ENCODE data around the gene TMEM18.
"Not testable (repeated sequence)": the region's sequence is repeated elsewhere in the genome, so short reads cannot be mapped to it uniquely, and the experiment has no call there.

Gene TMEM18

GRCh38 chr2:692767-693166 lies 15.6 kb upstream of the TMEM18 start:
- DNase-seq: no peak

DNA sequence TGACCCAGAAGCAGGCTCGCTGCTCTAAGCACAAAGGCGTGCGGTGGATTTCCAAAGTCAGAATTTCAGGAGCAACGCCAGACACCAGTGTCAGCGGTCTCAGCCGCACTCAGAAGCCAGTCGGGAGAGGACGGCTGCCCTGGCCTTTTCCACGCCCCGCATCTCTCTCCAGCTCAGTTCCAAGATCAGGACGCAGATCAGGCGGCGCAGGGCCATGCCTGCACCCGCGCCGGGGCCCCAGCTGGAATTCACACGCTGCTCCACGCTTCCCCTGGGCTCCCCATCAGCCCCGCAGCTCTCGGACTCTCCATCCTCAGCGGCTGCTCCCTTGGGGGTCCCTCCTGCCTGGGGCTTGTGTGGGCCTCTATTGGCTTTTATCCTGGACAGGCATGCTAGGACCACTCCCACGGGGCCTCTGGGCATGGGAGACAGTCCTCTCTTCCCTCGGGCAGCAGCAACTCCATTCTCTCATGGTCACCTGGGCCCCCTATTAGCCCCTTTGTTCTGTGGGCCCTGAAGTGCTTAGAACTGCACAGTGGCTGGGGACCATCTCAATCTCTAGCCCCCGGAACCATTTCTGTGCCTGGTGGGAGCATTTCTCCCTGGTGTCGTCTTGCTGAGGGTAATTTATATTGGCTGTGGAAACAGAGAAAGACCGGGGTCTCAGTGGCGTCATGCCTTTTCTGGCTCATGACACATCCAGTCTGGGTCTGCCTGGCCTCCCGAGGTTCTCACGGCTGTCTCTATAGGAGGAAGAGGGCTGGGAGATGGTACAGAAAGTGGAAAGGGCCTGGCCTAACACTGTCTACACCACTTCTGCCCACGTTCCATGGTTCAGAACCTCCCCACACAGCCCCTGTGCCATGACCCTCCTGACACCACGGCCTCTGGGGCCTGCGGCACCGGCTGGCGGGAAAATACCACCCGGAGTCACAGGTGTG lies 14.9 kb upstream of the TMEM18 start:
- DNase-seq: no peak

DNA sequence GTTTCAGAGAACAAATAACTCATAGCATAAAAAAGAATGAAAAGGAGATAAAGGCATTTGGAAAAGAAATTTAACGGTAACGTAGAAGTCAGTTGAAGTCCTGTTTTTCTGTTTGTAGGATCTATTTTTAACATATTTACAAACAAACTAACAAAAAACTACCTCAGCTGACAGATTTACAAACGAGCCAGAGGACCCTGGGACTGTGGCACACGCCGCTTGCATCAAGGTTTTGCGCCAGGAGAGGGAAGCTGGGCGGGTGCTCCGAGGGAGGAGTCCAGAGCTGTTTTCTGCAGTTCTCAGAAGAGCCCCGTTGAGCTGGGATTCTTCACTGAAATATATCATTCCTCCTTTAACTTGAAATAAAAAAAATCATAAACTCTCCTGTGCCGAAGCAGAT lies 13.6 kb upstream of the TMEM18 start:
- no peak for DNase-seq

- DNase-seq: no peak
Observed at GRCh38 chr2:689877-690510, 12.8 kb upstream of the TMEM18 start.

GRCh38 chr2:689237-689636 lies 12.0 kb upstream of the TMEM18 start:
- no peak for DNase-seq

DNA sequence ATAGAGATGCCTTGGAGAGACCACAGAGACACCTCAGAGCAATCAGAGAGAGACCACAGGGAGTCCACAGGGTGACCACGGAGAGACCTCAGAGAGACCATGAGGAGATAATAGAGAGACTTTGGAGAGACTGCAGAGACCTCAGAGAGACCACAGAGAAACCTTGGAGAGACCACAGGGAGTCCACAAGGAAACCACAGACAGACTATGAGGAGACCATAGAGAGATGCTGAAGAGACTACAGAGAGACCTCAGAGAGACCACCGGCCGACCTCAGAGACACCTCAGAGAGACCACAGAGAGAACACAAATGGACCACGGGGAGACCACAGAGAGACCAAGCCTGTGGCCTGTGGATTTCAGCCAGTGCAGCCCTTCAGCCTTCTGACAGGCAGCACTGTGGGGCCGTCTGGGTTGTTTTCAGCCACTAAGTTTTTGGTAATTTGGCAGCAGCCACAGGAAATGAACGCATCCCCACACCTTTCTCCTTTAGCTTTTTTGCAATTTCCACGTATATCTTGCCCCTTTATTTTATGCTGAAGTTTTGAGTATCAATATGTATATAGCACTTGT lies 11.4 kb upstream of the TMEM18 start:
- DNase-seq: no peak

- no peak for DNase-seq
Observed at GRCh38 chr2:685421-685820, 8.2 kb upstream of the TMEM18 start.

DNA sequence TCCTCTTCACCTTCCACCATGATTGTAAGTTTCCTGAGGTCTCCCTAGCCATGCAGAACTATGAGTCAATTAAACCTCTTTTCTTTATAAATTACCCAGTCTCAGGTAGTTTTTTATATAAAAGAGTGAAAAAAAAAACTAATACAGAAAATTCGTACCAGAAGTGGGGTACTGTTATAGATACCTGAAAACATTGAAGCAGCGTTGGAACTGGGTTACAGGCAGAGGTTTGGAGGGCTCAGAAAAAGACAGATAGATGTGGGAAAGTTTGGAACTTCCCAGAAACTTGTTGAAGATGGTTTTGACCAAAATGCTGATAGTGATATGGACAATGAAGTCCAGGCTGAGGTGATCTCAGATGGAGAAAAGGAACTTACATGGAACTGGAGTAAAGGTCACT lies 7.7 kb upstream of the TMEM18 start:
- not testable (repeated sequence) for DNase-seq

DNA sequence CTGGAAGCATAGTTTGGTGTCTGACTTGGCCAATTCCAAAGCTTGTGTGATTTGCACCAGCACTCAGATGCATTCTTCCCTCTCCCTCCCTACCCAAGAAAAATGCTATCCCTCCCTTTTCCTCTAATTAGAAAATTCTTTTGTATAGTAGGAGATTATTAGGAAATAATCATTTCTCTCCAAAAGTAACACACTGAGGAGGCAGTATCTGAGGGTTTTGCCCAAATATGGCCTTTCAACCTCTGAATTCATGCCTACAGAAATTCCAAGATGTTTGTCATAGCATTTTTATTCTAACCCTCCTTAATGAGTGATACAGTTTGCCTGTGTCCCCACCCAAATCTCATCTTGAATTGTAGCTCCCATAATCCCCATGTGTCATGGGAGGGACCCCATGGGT lies 5.0 kb upstream of the TMEM18 start:
- DNase-seq: no peak

- DNase-seq: no peak
Observed at GRCh38 chr2:681312-681711, 4.1 kb upstream of the TMEM18 start.

GRCh38 chr2:680496-680895 lies 3.3 kb upstream of the TMEM18 start:
- no peak for DNase-seq

DNA sequence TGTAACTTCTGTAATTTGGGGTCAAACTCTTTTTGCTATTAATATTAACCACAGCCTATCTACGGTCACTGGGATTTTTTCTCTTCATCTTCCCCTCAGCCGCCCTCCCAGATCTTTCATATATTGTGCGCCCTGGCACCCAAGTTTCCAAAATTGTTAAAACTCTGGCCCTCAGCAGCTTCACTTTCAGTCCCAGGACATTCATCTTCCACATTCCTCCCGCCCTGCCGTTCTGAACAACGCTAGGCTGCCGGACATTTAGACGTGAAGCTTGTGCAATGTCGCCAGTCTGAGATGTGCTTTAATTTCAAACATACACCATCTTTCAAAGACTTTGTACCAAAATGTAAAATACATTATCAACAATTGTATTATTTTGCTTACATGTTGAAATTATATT lies 1.8 kb upstream of the TMEM18 start:
- DNase-seq: no peak

DNA sequence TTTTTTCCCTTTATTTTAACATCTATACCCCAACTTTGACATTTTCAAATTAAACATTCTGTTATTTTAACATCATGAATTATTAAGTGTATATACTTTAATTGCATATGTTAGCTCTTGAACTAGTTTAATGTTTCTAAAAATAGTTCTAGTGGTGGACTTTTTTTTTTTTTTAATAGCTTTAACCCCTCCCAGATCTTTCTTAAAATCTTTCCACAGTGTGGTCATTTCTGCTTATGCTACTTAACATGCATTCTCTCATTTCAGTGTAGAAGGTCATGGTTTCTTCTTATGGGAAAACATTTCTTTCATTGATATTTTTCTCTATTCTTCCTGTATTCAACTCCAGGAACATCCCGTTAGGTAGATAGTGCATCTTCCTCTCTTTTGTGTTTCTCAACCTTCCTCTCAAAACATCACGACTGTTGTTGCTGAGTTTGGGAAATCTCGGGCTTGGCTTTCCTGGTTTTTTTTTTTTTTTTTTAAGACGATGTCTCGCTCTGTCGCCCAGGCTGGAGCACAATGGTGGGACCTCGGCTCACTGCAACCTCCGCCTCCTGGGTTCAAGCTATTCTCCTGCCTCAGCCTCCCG lies 849 bp upstream of the TMEM18 start:
- no peak for DNase-seq

DNA sequence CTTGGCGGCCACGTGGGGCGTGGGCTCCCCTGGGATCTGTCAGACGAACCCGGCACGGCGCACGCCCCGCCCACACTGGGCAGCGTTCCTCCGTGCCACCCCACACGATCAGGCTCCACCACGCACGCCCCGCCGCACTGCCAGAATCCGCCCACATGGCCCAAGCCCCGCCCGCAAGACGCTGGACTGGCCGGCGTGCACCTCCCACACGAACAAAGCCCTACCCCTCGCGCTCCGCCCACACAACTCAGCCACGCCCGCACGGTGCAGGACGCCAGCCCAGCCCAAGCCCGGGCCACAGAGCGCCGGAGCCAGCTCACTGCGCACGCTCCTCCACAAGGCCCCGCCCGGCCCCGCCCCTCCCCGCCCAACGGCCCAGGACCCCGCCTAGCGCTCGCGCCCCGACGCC lies 555 bp downstream of the TMEM18 start:
- peak; percentile 98 for DNase-seq

DNA sequence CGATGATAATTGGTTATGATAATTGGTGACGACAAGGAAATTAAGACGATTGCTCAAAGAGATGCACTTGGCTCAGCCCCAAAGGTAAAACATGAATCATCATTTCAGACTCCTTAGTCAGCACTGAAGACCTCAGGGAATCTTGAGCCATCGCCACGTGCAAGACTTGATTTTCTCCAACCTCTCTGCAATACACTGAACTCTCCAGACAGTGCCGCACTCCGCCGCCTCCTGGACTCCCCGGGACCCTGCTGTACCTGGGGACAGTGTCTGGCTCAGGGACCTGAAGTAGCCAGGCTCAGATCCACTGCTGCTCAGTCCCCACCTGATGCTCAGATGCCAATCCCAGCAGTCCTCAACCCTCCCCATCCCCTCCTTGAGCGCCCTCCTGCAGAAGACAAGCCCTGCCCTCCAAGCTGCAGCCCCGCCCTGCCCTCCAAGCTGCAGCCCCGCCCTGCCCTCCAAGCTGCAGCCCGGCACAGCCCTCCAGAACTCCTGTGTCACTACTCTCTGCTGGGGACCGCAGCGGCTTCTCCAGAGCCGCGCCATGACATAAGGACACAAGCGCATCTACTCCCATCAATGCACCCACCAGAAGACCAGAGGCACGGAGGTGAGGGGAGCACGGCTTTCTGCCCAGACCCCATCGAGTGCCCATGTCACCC lies 1.1 kb downstream of the TMEM18 start:
- DNase-seq: no peak

GRCh38 chr2:675460-675859 lies 1.7 kb downstream of the TMEM18 start:
- no peak for DNase-seq

DNA sequence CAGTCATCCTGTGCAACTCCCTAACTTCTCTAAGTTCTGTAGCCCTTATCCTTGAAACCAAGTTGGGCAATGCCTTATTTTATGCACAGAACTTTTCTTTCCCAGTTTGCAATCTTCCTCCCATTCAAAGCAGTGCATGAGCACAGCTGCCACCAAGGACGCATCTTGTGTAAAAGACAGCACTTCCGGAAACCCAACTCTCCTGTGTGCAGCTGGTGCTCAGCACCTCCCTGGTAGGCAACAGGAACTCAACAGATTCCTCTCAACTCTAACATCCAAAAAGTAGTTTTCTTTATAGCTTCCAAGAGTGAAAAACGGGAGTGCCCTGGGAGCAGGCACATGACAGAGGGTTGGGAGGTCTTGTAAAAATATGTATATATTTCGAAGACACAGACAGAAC lies 2.2 kb downstream of the TMEM18 start:
- DNase-seq: no peak

DNA sequence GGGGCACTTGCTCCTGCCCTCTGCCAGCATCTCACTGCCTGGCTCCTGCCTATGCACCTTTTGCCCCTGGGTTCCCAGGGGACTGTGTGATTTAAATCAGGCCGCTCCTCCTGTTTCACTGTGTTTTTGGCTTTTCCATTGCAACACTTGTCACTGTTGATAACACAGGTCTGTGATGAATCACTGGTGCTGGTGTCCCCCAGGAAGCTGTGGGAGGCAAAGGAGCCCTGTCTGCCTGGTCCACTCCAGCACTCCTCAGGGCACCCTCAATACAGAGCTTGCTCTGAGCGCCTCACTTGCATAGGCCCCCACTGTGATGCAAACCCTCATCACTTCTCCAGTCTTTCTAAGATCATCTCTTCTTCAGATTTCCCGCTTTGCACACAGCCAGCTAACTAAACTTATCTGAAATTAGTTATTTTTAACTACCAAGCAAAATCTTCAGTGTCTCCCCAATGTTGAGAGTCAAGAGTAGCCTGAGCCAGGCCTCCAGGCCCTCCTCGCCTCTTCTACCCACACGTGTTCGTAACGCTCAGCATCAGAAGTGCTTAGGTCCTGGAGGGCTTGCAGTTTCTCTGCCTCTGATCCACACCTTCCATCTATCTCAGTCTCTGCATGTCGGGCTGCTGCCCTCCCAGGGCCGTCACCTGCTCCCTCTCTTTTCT lies 2.8 kb downstream of the TMEM18 start:
- DNase-seq: no peak

GRCh38 chr2:673615-674320 lies 3.4 kb downstream of the TMEM18 start:
- no peak for DNase-seq

DNA sequence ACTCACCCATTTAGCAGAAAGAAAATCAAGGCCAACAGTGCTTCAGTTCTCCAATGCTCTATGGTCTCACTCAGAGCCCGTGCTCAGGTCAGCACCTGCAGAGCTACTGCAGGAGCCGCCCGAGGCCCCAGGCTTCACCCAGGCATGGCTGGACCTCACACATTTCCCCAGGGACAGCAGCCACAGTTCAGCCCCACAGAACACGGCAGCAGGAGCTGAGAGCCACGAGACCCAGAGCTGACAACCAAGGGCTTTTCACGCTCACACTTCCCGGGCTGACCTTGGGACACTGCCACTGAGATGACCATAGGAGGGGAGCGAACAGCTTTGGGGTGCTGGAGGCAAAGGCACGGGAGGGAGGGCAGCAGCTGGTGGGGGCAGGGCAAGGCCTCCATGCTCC lies 4.2 kb downstream of the TMEM18 start:
- no peak for DNase-seq

DNA sequence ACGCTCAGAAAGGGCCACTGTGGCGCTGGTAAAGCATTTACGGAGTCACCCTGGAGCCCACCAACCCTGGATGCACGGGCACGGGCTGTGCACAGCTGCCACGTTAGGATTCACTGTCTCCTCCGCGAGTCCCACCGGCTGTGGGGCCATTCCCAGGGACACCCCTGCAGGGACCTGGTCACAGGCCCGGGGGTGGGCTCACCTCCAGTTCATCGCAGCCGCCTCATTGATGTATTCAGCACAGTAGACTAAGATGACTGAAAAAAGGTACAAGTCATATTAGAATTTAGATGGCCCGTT lies 4.7 kb downstream of the TMEM18 start:
- DNase-seq: no peak
